Caco-2 (cell line): ENCODE measurements around the gene HTRA3. TPM values are rescaled to one million over a fixed set of nuclear protein-coding genes. Genes with fewer than 3 reads are reported as not detected.

Experiments
- BruUV-seq: library from RNA; stranded (reverse); fragments of 400-500 nt; replicated peaks from 2 replicates; lab custom pipeline; 2021; lab: Mats Ljungman, UMichigan
- CTCF ChIA-PET: fragments of 300-600 bp; sonication (Branson Sonifier 250); formaldehyde crosslinking; loops from one replicate; lab custom pipeline; 2022; ENCODE audit warnings: antibody characterized with exemption; lab: Charles Lee
- POLR2A ChIA-PET: fragments of 300-600 bp; sonication (Branson Sonifier 250); formaldehyde crosslinking; loops from one replicate; lab custom pipeline; 2022; ENCODE audit warnings: antibody characterized with exemption; lab: Charles Lee
- DNase-seq, 2 experiments: peaks; one replicate each; pipeline versions ENCODE4 v3.0.0 to v3.0.0-alpha.2; 2020 to 2022
- H3K27me3 ChIP-seq: replicated peaks from 2 replicates; pipeline ENCODE4 v1.6.0; 2011; ENCODE audit warnings: low read length; ENCODE audit not compliant: control insufficient read depth, insufficient read depth
- H3K36me3 ChIP-seq: 2 replicates; pipeline ENCODE4 v1.5.1; 2011; ENCODE audit warnings: low read length; ENCODE audit not compliant: control insufficient read depth, insufficient read depth
- H3K4me1 ChIP-seq: fragments of 250-450 bp; sonication (Bioruptor Pico); 2 replicates; pipeline ENCODE4 v1.5.1; 2020; ENCODE audit warnings: mild to moderate bottlenecking
- H3K4me3 ChIP-seq: 2 replicates; pipeline ENCODE4 v1.5.1; 2011; ENCODE audit warnings: low read depth, mild to moderate bottlenecking, control low read depth, low read length
- H3K9me3 ChIP-seq: fragments of 250-450 bp; sonication (Bioruptor Pico); 2 replicates; pipeline ENCODE4 v1.5.1; 2020; ENCODE audit warnings: mild to moderate bottlenecking, moderate library complexity
- H3K27ac Mint-ChIP-seq: one replicate; pipeline ENCODE4 v1.8.0; 2022; ENCODE audit warnings: mixed read lengths; ENCODE audit not compliant: unreplicated experiment
- H3K27me3 Mint-ChIP-seq: one replicate; pipeline ENCODE4 v1.8.0; 2022; ENCODE audit warnings: mixed read lengths; ENCODE audit not compliant: insufficient read depth, unreplicated experiment
- H3K36me3 Mint-ChIP-seq: one replicate; pipeline ENCODE4 v1.8.0; 2022; ENCODE audit warnings: mild to moderate bottlenecking, mixed read lengths; ENCODE audit not compliant: insufficient read depth, unreplicated experiment
- H3K4me1 Mint-ChIP-seq: one replicate; pipeline ENCODE4 v1.8.0; 2022; ENCODE audit warnings: low read depth, mixed read lengths; ENCODE audit not compliant: unreplicated experiment
- H3K4me3 Mint-ChIP-seq: one replicate; pipeline ENCODE4 v1.8.0; 2022; ENCODE audit warnings: mild to moderate bottlenecking, moderate library complexity, mixed read lengths; ENCODE audit not compliant: unreplicated experiment
- H3K9me3 Mint-ChIP-seq: one replicate; pipeline ENCODE4 v1.8.0; 2022; ENCODE audit warnings: mixed read lengths; ENCODE audit not compliant: unreplicated experiment
- CTCF ChIP-seq, 2 experiments: fragments of 200-600 bp in 1 of 2; IDR thresholded peaks; 1 replicate in 1 of 2; 2 replicates in 1 of 2; pipeline versions ENCODE4 v1.5.1 to v1.8.0; 2011 to 2022; ENCODE audit warnings: antibody characterized with exemption in 1 of 2, control low read depth in 1 of 2, inconsistent platforms in 1 of 2, low read depth in 1 of 2, low read length in 1 of 2, mild to moderate bottlenecking in 1 of 2, moderate library complexity in 1 of 2; ENCODE audit not compliant: insufficient read depth in 1 of 2, severe bottlenecking in 1 of 2, unreplicated experiment in 1 of 2
- intact Hi-C: fragments of 100-400 bp; cut with micrococcal nuclease; formaldehyde crosslinking; loops from one replicate; pipeline ENCODE4 v1.10.0; 2022; ENCODE audit not compliant: unreplicated experiment
- total RNA-seq: library from RNA; stranded (reverse); gene quantifications from 2 replicates; pipeline ENCODE4 v1.2.3, GENCODE V29; 2022

The HTRA3 gene
- total RNA-seq, 1 experiment from 2014 or later, result 0.66 TPM

GRCh38 chr4:8304827-8305695 is 35.5 kb downstream of the HTRA3 start:
- no peak overlapping the region for H3K4me3 Mint-ChIP-seq
- POLR2A ChIA-PET, result no interaction called here

GRCh38 chr4:8305851-8306471 is 36.4 kb downstream of the HTRA3 start:
- BruUV-seq, result no TSS peak
- peaks cover 6% of the 10 kb centered on the region for H3K27me3 Mint-ChIP-seq
- no peak for TF ChIP-seq CTCF (IDR thresholded peaks at IDR 0.05; ENCODE audit: insufficient read depth in 1 of 2, low read depth in 1 of 2, low read length in 1 of 2, severe bottlenecking in 1 of 2, unreplicated experiment in 1 of 2)
- ChIA-PET CTCF (interaction anchor here (0.6 kb wide), 1 partner anchor 122 kb away, joined by 9 read pairs; no protein-coding TSS in a partner anchor), POLR2A (no interaction called here)
- Histone ChIP-seq H3K27me3 (no peaks in the 10 kb centered on the region), H3K36me3 (no peaks in the 10 kb centered on the region), H3K9me3 (no peaks in the 10 kb centered on the region), H3K4me1 (peaks cover 5% of the 10 kb centered on the region), H3K4me3 (no peak overlapping the region)
- peak in 1 of 2 experiments; percentile 30 for DNase-seq
- H3K4me1 Mint-ChIP-seq, result no peaks in the 10 kb centered on the region
- H3K27ac Mint-ChIP-seq, result no peak overlapping the region
- H3K9me3 Mint-ChIP-seq, result peaks cover 5% of the 10 kb centered on the region
- intact Hi-C loops, result no loop called here
- peaks cover 9% of the 10 kb centered on the region for H3K36me3 Mint-ChIP-seq
- no peak overlapping the region for H3K4me3 Mint-ChIP-seq

More at GRCh38 chr4:8304827-8305695, 35.5 kb downstream of the HTRA3 start:
- no peaks in the 10 kb centered on the region for H3K36me3 ChIP-seq
- intact Hi-C loops, result no loop called here
- DNase-seq, result peak in 1 of 2 experiments; percentile 20
- H3K27me3 Mint-ChIP-seq, result peaks cover 8% of the 10 kb centered on the region
- TF ChIP-seq CTCF (IDR thresholded peaks at IDR 0.05; ENCODE audit: insufficient read depth in 1 of 2, low read depth in 1 of 2, low read length in 1 of 2, severe bottlenecking in 1 of 2, unreplicated experiment in 1 of 2), result no peak
- H3K4me1 Mint-ChIP-seq, result no peaks in the 10 kb centered on the region
- H3K4me1 ChIP-seq, result peaks cover 5% of the 10 kb centered on the region
- H3K4me3 ChIP-seq, result no peak overlapping the region
- H3K27me3 ChIP-seq, result no peaks in the 10 kb centered on the region
- peaks cover 9% of the 10 kb centered on the region for H3K36me3 Mint-ChIP-seq
- no peaks in the 10 kb centered on the region for H3K9me3 ChIP-seq
- CTCF ChIA-PET, result interaction anchor here (0.6 kb wide), 1 partner anchor 123 kb away, joined by 9 read pairs; no protein-coding TSS in a partner anchor
- peaks cover 9% of the 10 kb centered on the region for H3K9me3 Mint-ChIP-seq
- H3K27ac Mint-ChIP-seq, result no peak overlapping the region
- BruUV-seq, result no TSS peak

- intact Hi-C loops, result no loop called here
- POLR2A ChIA-PET, result no interaction called here
- BruUV-seq, result no TSS peak
Measured at GRCh38 chr4:8306511-8307021, 37.0 kb downstream of the HTRA3 start.

More at GRCh38 chr4:8306511-8307021, 37.0 kb downstream of the HTRA3 start:
- H3K4me3 Mint-ChIP-seq, result no peak overlapping the region
- no peak for TF ChIP-seq CTCF (IDR thresholded peaks at IDR 0.05; ENCODE audit: insufficient read depth in 1 of 2, low read depth in 1 of 2, low read length in 1 of 2, severe bottlenecking in 1 of 2, unreplicated experiment in 1 of 2)
- no peaks in the 10 kb centered on the region for H3K36me3 ChIP-seq
- H3K27me3 Mint-ChIP-seq, result peaks cover 4% of the 10 kb centered on the region
- no peaks in the 10 kb centered on the region for H3K9me3 ChIP-seq
- peaks cover 5% of the 10 kb centered on the region for H3K4me1 ChIP-seq
- no peak overlapping the region for H3K27ac Mint-ChIP-seq
- CTCF ChIA-PET, result no interaction called here
- DNase-seq, result peak in 1 of 2 experiments; percentile 19
- no peaks in the 10 kb centered on the region for H3K9me3 Mint-ChIP-seq
- H3K36me3 Mint-ChIP-seq, result peaks cover 9% of the 10 kb centered on the region
- no peaks in the 10 kb centered on the region for H3K4me1 Mint-ChIP-seq
- H3K27me3 ChIP-seq, result no peaks in the 10 kb centered on the region
- no peak overlapping the region for H3K4me3 ChIP-seq
